ENCODE results near the gene TRAF7.

Gene TRAF7

GRCh38 chr16:2181952-2182351 lies 26.4 kb downstream of the TRAF7 start:
- no peak for DNase-seq (ENCODE audit: low read depth in 2 of 2)

GRCh38 chr16:2183671-2184070 lies 28.1 kb downstream of the TRAF7 start:
- DNase-seq (ENCODE audit: low read depth in 2 of 2), result no peak

GRCh38 chr16:2184346-2184745 lies 28.8 kb downstream of the TRAF7 start:
- DNase-seq (ENCODE audit: low read depth in 2 of 2), result no peak

- no peak for DNase-seq (ENCODE audit: low read depth in 2 of 2)
Observed at GRCh38 chr16:2184962-2185361, 29.4 kb downstream of the TRAF7 start.

- DNase-seq (ENCODE audit: low read depth in 2 of 2), result no peak
Observed at GRCh38 chr16:2186064-2186463, 30.5 kb downstream of the TRAF7 start.

GRCh38 chr16:2186505-2186904 lies 30.9 kb downstream of the TRAF7 start:
- DNase-seq (ENCODE audit: low read depth in 2 of 2), result no peak

- no peak for DNase-seq (ENCODE audit: low read depth in 2 of 2)
Observed at GRCh38 chr16:2187212-2187611, 31.6 kb downstream of the TRAF7 start.

GRCh38 chr16:2188395-2188794 lies 32.8 kb downstream of the TRAF7 start:
- no peak for DNase-seq (ENCODE audit: low read depth in 2 of 2)

GRCh38 chr16:2189252-2189893 lies 33.8 kb downstream of the TRAF7 start:
- no peak for DNase-seq (ENCODE audit: low read depth in 2 of 2)

- no peak for DNase-seq (ENCODE audit: low read depth in 2 of 2)
Observed at GRCh38 chr16:2190002-2190658, 34.5 kb downstream of the TRAF7 start.

GRCh38 chr16:2190659-2191445 lies 35.3 kb downstream of the TRAF7 start:
- DNase-seq (ENCODE audit: low read depth in 2 of 2), result no peak

- DNase-seq (ENCODE audit: low read depth in 2 of 2), result no peak
Observed at GRCh38 chr16:2191446-2191706, 35.8 kb downstream of the TRAF7 start.

- DNase-seq (ENCODE audit: low read depth in 2 of 2), result no peak
Observed at GRCh38 chr16:2194166-2194834, 38.7 kb downstream of the TRAF7 start.

- peak; percentile 30 to 37 for DNase-seq (ENCODE audit: low read depth in 2 of 2)
Observed at GRCh38 chr16:2194852-2195321, 39.3 kb downstream of the TRAF7 start.

GRCh38 chr16:2195322-2196161 lies 40.0 kb downstream of the TRAF7 start:
- no peak for DNase-seq (ENCODE audit: low read depth in 2 of 2)

- no peak for DNase-seq (ENCODE audit: low read depth in 2 of 2)
Observed at GRCh38 chr16:2196162-2196980, 40.8 kb downstream of the TRAF7 start, which contains the start of gene CASKIN1. TSS of gene CASKIN1 (minus strand) at chr16:2196605. CDS start at chr16:2196432, 173 bp downstream.

- no peak for DNase-seq (ENCODE audit: low read depth in 2 of 2)
Observed at GRCh38 chr16:2196981-2197511, 41.5 kb downstream of the TRAF7 start.

GRCh38 chr16:2197765-2198164 lies 42.2 kb downstream of the TRAF7 start:
- DNase-seq (ENCODE audit: low read depth in 2 of 2), result no peak

- DNase-seq (ENCODE audit: low read depth in 2 of 2), result no peak
Observed at GRCh38 chr16:2198283-2198682, 42.7 kb downstream of the TRAF7 start.

- DNase-seq (ENCODE audit: low read depth in 2 of 2), result no peak
Observed at GRCh38 chr16:2199095-2199494, 43.5 kb downstream of the TRAF7 start.

All from stimulated activated CD4-positive, alpha-beta T cell treated with anti-CD3 and anti-CD28 coated beads, Interleukin-15, amount 100 ng/mL, for 48 hours (primary cell).